HG03135 (cell line): ENCODE measurements around the gene DHCR7.

Source experiments
- ATAC-seq: cut with Tn5 transposase; IDR thresholded peaks from one replicate; pipeline ENCODE4 v1.9.1; 2021; ENCODE audit warnings: mild to moderate bottlenecking, moderate library complexity; ENCODE audit not compliant: unreplicated experiment

Gene DHCR7

GRCh38 chr11:71421392-71421950 is 26.7 kb downstream of the DHCR7 start:
- ATAC-seq, result no peak

DNA sequence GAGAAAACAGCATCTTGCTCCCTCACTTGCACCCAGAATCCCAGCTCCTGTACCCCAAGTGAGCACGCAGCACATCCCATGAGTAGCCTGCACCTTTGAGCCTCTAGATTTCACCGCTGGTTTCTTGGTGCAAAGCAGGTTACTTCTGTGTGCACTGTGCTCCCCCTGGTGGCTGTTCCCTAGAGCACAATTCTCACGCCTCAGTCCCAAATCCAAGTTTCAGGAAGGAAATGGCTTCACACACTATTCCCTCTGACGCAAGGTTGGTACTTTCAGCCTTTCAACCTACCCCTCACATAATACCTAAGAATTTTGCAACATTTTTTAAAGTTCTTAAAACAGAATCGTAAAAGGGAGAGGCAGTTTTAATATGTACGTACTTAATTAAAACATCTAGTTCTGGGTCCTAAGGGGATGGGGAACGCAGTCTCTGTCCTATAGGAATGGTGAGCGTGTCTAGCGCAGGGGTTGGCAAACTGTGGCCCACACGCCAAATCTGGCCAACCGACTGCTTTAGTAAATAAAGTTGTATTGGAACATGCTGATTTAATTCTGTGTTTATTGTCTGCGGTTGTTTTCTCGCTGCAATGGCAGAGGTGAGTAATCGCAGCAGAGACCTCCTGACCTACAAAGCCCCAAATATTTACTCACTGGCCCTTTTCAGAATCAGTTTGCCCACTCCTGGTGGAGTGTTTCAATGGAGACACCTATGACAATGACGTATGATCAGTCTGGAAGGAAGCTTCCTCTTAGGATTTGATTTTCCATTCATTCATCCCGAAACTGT is 27.5 kb downstream of the DHCR7 start:
- ATAC-seq, result no peak

DNA sequence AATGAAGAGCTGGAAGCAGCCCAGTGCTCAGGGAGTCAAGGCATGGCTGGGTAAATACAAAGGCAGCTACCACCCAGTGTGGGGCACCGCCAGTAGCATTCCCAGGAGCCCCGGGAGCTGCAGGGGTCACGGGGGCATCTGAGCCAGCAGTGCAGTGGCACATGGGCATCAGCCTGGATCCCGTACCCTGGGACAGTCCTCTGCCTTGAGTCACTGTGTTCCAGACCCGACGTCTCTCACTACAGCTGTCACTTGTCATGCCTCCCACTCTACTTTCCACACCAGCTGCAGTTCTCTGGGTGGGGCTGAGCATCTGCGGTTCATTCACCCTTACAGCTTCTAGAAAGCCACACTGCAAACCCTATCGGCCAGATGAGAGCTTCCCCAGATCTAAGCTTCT is 29.6 kb downstream of the DHCR7 start:
- ATAC-seq, result peak; percentile 73

DNA sequence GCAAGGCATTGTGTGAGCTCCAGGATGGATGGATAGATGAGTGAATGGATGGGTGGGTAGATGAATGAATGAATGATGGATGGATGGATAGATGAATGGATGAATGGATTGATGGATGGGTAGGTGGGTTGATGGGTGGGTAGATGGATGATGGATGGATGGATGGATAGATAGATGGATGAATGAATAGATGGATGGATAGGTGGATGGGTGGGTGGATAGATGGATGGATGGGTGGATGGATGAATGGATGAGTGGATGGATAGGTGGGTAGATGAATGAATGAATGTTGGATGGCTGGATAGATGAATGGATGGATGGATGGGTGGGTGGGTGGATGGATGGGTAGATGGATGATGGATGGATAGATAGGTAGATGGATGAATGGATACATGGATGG is 33.5 kb downstream of the DHCR7 start:
- no peak for ATAC-seq

DNA sequence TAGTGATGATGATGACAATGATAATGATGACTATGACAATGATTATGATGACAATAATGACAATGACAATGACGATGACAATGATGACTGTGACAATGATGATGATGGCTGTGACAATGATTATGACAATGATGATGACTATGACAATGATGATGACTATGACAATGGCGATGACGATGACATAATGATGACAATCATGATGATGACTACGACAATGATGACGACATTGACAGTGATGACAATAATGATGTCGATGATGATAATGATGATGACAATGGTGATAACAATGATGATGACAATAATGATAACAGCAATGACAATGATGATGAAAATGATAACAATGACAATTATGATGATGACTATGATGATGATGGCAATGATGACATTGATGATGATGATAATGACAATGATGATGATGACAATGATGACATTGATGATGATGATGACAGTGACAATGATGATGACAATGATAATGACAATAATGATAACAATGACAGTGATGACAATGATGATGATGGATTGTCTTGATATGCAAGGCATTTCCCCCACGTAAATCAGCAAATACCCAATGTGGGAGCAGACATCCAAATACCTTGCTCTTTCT is 37.7 kb downstream of the DHCR7 start:
- no peak for ATAC-seq

DNA sequence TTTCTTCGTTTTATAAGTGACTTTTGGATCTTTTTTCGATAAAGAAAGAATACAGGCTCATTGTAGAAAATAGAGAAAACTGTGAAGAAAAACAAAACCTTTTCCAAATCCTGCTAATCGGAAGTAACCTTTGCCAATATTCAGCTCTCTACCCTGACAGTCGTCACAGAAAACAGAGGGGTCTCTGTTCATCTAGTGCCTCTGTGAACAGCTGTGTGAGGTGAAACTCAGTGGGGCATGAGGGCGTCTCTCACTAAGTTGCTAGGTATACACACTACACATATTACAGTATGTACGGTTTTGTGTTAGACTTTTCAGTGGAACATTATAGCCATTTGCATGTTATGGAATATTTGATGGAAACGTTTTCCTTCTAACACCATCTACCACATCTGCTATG is 39.4 kb downstream of the DHCR7 start:
- no peak for ATAC-seq

DNA sequence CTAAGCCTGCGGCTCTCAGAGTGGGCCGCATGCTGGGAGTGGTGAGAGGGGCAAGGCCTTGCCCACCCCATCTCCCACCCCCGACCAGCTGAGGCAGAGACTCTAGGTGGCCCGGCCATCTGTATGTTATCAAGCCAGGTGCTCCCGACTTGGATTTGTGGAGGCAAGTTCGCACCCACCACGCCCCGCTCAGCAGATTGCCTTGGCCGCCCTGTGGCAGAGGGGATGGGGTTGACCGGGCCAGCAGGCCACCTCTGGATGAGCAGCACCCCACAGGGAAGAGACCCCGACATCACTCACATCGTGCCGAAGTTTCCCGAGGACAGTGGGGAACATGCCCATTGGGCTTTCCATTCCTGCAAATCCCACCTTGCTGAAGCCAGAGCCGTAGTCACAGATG is 40.8 kb downstream of the DHCR7 start:
- ATAC-seq, result no peak

- ATAC-seq, result no peak
These were observed 41.5 kb downstream of the DHCR7 start for GRCh38 chr11:71406681-71407080.

GRCh38 chr11:71404209-71404608 is 44.0 kb downstream of the DHCR7 start:
- ATAC-seq, result no peak

DNA sequence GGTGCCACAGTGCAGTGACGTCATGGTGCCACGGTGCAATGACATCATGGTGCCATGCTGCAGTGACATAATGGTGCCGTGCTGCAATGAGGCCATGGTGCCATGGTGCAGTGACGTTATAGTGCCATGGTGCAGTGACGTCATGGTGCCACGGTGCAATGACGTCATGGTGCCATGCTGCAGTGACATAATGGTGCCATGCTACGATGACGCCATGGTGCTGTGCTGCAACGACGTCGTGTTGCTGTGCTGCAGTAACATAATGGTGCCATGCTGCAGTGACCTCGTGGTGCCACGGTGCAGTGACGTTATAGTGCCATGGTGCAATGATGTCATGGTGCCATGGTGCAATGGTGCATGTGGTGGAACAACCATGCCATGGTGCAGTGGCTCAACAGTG is 45.3 kb downstream of the DHCR7 start:
- no peak for ATAC-seq

DNA sequence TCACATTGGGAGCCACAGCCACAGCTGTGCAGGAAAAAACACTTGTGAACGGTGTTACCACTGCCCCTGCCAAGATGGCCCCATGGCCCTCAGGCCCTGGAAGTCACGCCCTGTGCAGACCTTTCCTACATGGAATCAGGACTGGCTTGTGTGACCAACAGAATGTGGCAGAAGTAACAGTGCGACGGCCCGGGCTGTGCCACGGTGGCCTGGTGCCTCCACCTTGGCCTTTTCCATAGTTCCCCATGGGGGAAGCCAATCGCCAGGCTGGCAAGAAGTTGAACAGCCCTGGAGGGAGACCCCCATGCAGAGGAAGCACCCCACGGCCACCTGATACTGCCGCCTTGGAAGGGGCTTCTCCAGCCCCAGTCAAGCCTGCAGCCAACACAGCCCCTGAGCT is 48.0 kb downstream of the DHCR7 start:
- ATAC-seq, result no peak

GRCh38 chr11:71399341-71399740 is 48.9 kb downstream of the DHCR7 start:
- no peak for ATAC-seq

- ATAC-seq, result no peak
These were observed 50.2 kb downstream of the DHCR7 start for GRCh38 chr11:71397961-71398360.

- no peak for ATAC-seq
These were observed 50.8 kb downstream of the DHCR7 start for GRCh38 chr11:71397331-71397860.

DNA sequence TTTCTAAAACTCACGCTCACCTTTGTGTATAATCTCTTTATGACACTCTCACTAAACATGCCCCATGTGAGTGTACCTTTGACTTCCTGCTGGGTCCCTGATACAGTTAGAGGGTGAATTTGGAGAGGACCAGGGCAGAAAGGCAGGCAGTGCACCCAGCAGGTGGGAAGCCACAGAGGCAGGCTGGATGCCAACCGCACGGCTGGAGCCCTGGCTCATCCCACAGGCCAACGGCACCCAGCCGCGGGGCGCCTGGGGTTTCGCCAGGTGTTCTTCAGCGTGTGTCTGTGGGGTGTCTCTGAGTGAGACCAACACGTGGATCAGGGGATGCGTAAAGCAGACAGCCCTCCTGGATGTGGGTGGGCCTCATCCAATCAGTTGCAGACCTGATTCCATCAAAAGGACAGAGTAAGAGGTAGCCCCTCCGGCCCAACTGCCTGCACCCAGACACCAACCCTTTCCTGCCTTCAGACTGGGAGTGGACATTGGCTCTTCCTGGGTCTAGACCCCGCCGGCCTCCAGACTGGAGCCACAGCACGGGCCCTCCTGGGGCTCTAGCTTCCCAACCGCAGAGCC is 51.6 kb downstream of the DHCR7 start:
- ATAC-seq, result no peak

- no peak for ATAC-seq
These were observed 52.4 kb downstream of the DHCR7 start for GRCh38 chr11:71395774-71396173.

GRCh38 chr11:71395263-71395560 is 53.0 kb downstream of the DHCR7 start:
- ATAC-seq, result no peak

DNA sequence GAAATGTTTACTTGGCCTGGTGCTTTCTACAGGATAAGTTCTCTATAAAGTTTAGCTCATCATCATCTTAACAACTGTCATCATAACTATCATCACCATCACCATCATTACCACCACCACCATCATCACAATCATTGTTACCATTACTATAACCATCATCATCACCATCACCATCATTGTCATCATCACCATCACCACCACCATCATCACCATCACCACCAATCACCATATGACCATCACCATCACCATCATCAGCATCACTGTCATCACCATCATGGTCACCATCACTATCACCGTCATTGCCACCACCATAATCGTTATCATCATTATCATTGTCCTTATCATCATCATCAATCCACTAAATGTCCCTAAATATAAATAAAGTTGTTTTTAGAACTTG is 54.9 kb downstream of the DHCR7 start:
- no peak for ATAC-seq

GRCh38 chr11:71391796-71392195 is 56.4 kb downstream of the DHCR7 start:
- no peak for ATAC-seq

DNA sequence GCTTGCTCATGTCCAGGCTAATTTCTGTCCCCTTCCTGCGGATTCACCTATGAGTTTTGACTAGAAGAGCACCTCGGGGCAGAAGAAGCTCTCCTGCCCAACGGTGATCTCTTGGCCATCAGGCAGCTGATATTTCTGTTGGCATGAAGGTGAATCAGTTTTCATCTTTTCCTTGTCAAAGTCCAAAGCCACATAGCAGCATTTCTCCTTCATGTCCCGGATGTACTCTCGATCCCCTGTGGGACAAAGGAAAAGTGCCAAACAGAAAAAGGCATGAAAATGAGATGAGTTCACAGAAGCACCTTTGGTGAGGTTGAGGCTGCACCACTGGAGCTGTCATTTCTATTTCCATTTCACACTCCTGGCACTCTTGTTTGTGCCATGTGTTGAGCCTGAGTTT is 56.8 kb downstream of the DHCR7 start:
- ATAC-seq, result no peak

- ATAC-seq, result no peak
These were observed 59.5 kb downstream of the DHCR7 start for GRCh38 chr11:71388637-71389235.
